Measurements from ENCODE around the gene CACNB2.

The CACNB2 gene

GRCh38 chr10:18476076-18476647, 335.9 kb downstream of the CACNB2 start:
- Histone ChIP-seq H3K79me2 (ENCODE audit: control insufficient read depth, insufficient read depth, low read length, unreplicated experiment) (no peaks in the 10 kb centered on the region), H3K27me3 (ENCODE audit: insufficient read depth, low read length) (no peaks in the 10 kb centered on the region; the same call in 1 of the 2 replicates), H3K4me1 (ENCODE audit: control insufficient read depth, insufficient read depth, low read length, unreplicated experiment) (no peaks in the 10 kb centered on the region), H3K27ac (ENCODE audit: low read depth, low read length) (no peak overlapping the region), H3K36me3 (ENCODE audit: insufficient read depth, low read length) (no peaks in the 10 kb centered on the region), H2AFZ (ENCODE audit: low read length, unreplicated experiment) (no peak overlapping the region), H3K4me3 (ENCODE audit: low read depth, low read length) (no peak overlapping the region)

- Histone ChIP-seq H3K36me3 (ENCODE audit: insufficient read depth, low read length) (no peaks in the 10 kb centered on the region), H3K27ac (ENCODE audit: low read depth, low read length) (no peak overlapping the region), H3K27me3 (ENCODE audit: insufficient read depth, low read length) (no peaks in the 10 kb centered on the region; the same call in 1 of the 2 replicates), H3K79me2 (ENCODE audit: control insufficient read depth, insufficient read depth, low read length, unreplicated experiment) (no peaks in the 10 kb centered on the region), H3K4me3 (ENCODE audit: low read depth, low read length) (no peak overlapping the region), H3K4me1 (ENCODE audit: control insufficient read depth, insufficient read depth, low read length, unreplicated experiment) (no peaks in the 10 kb centered on the region), H2AFZ (ENCODE audit: low read length, unreplicated experiment) (no peak overlapping the region)
Measured at GRCh38 chr10:18478354-18478753, 338.1 kb downstream of the CACNB2 start.

- H2AFZ ChIP-seq (ENCODE audit: low read length, unreplicated experiment): no peak overlapping the region
- H3K4me1 ChIP-seq (ENCODE audit: control insufficient read depth, insufficient read depth, low read length, unreplicated experiment): no peaks in the 10 kb centered on the region
- H3K79me2 ChIP-seq (ENCODE audit: control insufficient read depth, insufficient read depth, low read length, unreplicated experiment): no peaks in the 10 kb centered on the region
- no peaks in the 10 kb centered on the region for H3K27me3 ChIP-seq (ENCODE audit: insufficient read depth, low read length)
- no peak overlapping the region for H3K27ac ChIP-seq (ENCODE audit: low read depth, low read length)
- H3K36me3 ChIP-seq (ENCODE audit: insufficient read depth, low read length): no peaks in the 10 kb centered on the region
- H3K4me3 ChIP-seq (ENCODE audit: low read depth, low read length): no peak overlapping the region
Measured at GRCh38 chr10:18479502-18479901, 339.3 kb downstream of the CACNB2 start.

- Histone ChIP-seq H3K27me3 (ENCODE audit: insufficient read depth, low read length) (no peaks in the 10 kb centered on the region), H3K4me3 (ENCODE audit: low read depth, low read length) (no peak overlapping the region), H3K36me3 (ENCODE audit: insufficient read depth, low read length) (no peaks in the 10 kb centered on the region), H3K27ac (ENCODE audit: low read depth, low read length) (no peak overlapping the region), H2AFZ (ENCODE audit: low read length, unreplicated experiment) (no peak overlapping the region), H3K79me2 (ENCODE audit: control insufficient read depth, insufficient read depth, low read length, unreplicated experiment) (no peaks in the 10 kb centered on the region), H3K4me1 (ENCODE audit: control insufficient read depth, insufficient read depth, low read length, unreplicated experiment) (no peaks in the 10 kb centered on the region)
Measured at GRCh38 chr10:18483516-18484186, 343.4 kb downstream of the CACNB2 start.

GRCh38 chr10:18486438-18486837, 346.2 kb downstream of the CACNB2 start:
- H3K4me1 ChIP-seq (ENCODE audit: control insufficient read depth, insufficient read depth, low read length, unreplicated experiment): no peaks in the 10 kb centered on the region
- no peaks in the 10 kb centered on the region for H3K79me2 ChIP-seq (ENCODE audit: control insufficient read depth, insufficient read depth, low read length, unreplicated experiment)
- no peak overlapping the region for H3K27ac ChIP-seq (ENCODE audit: low read depth, low read length)
- no peak overlapping the region for H3K4me3 ChIP-seq (ENCODE audit: low read depth, low read length)
- H2AFZ ChIP-seq (ENCODE audit: low read length, unreplicated experiment): no peak overlapping the region
- H3K36me3 ChIP-seq (ENCODE audit: insufficient read depth, low read length): no peaks in the 10 kb centered on the region
- H3K27me3 ChIP-seq (ENCODE audit: insufficient read depth, low read length): no peaks in the 10 kb centered on the region

GRCh38 chr10:18490755-18491154, 350.5 kb downstream of the CACNB2 start:
- Histone ChIP-seq H3K27ac (ENCODE audit: low read depth, low read length) (no peak overlapping the region), H2AFZ (ENCODE audit: low read length, unreplicated experiment) (no peak overlapping the region), H3K36me3 (ENCODE audit: insufficient read depth, low read length) (no peaks in the 10 kb centered on the region), H3K79me2 (ENCODE audit: control insufficient read depth, insufficient read depth, low read length, unreplicated experiment) (no peaks in the 10 kb centered on the region), H3K4me1 (ENCODE audit: control insufficient read depth, insufficient read depth, low read length, unreplicated experiment) (no peaks in the 10 kb centered on the region), H3K27me3 (ENCODE audit: insufficient read depth, low read length) (no peaks in the 10 kb centered on the region), H3K4me3 (ENCODE audit: low read depth, low read length) (no peak overlapping the region)

- Histone ChIP-seq H3K27ac (ENCODE audit: low read depth, low read length) (no peak overlapping the region), H2AFZ (ENCODE audit: low read length, unreplicated experiment) (no peak overlapping the region), H3K4me3 (ENCODE audit: low read depth, low read length) (no peak overlapping the region), H3K4me1 (ENCODE audit: control insufficient read depth, insufficient read depth, low read length, unreplicated experiment) (peaks cover 7% of the 10 kb centered on the region), H3K36me3 (ENCODE audit: insufficient read depth, low read length) (no peaks in the 10 kb centered on the region), H3K79me2 (ENCODE audit: control insufficient read depth, insufficient read depth, low read length, unreplicated experiment) (no peaks in the 10 kb centered on the region), H3K27me3 (ENCODE audit: insufficient read depth, low read length) (no peaks in the 10 kb centered on the region)
Measured at GRCh38 chr10:18497806-18498369, 357.7 kb downstream of the CACNB2 start.

GRCh38 chr10:18498998-18499397, 358.8 kb downstream of the CACNB2 start:
- H3K27me3 ChIP-seq (ENCODE audit: insufficient read depth, low read length): no peaks in the 10 kb centered on the region
- H3K36me3 ChIP-seq (ENCODE audit: insufficient read depth, low read length): no peaks in the 10 kb centered on the region
- H3K4me3 ChIP-seq (ENCODE audit: low read depth, low read length): no peak overlapping the region
- H2AFZ ChIP-seq (ENCODE audit: low read length, unreplicated experiment): no peak overlapping the region
- H3K79me2 ChIP-seq (ENCODE audit: control insufficient read depth, insufficient read depth, low read length, unreplicated experiment): no peaks in the 10 kb centered on the region
- no peak overlapping the region for H3K27ac ChIP-seq (ENCODE audit: low read depth, low read length)
- peaks cover 7% of the 10 kb centered on the region for H3K4me1 ChIP-seq (ENCODE audit: control insufficient read depth, insufficient read depth, low read length, unreplicated experiment)

GRCh38 chr10:18500576-18500975, 360.4 kb downstream of the CACNB2 start:
- peaks cover 7% of the 10 kb centered on the region for H3K4me1 ChIP-seq (ENCODE audit: control insufficient read depth, insufficient read depth, low read length, unreplicated experiment)

GRCh38 chr10:18501198-18501597, 361.0 kb downstream of the CACNB2 start:
- H2AFZ ChIP-seq (ENCODE audit: low read length, unreplicated experiment): peak overlapping the region; percentile 44
- no peaks in the 10 kb centered on the region for H3K79me2 ChIP-seq (ENCODE audit: control insufficient read depth, insufficient read depth, low read length, unreplicated experiment)
- no peaks in the 10 kb centered on the region for H3K27me3 ChIP-seq (ENCODE audit: insufficient read depth, low read length)
- H3K4me1 ChIP-seq (ENCODE audit: control insufficient read depth, insufficient read depth, low read length, unreplicated experiment): peaks cover 7% of the 10 kb centered on the region
- 0 out of 2 replicates have a peak overlapping the region, but pooled peaks have one; percentile 10 for H3K27ac ChIP-seq (ENCODE audit: low read depth, low read length)
- no peaks in the 10 kb centered on the region for H3K36me3 ChIP-seq (ENCODE audit: insufficient read depth, low read length)
- H3K4me3 ChIP-seq (ENCODE audit: low read depth, low read length): peak overlapping the region; percentile 57

More at GRCh38 chr10:18500576-18500975, 360.4 kb downstream of the CACNB2 start:
- Histone ChIP-seq H3K4me3 (ENCODE audit: low read depth, low read length) (no peak overlapping the region), H3K27me3 (ENCODE audit: insufficient read depth, low read length) (no peaks in the 10 kb centered on the region), H2AFZ (ENCODE audit: low read length, unreplicated experiment) (no peak overlapping the region), H3K36me3 (ENCODE audit: insufficient read depth, low read length) (no peaks in the 10 kb centered on the region), H3K79me2 (ENCODE audit: control insufficient read depth, insufficient read depth, low read length, unreplicated experiment) (no peaks in the 10 kb centered on the region), H3K27ac (ENCODE audit: low read depth, low read length) (no peak overlapping the region)

- no peak overlapping the region for H3K27ac ChIP-seq (ENCODE audit: low read depth, low read length)
- H3K27me3 ChIP-seq (ENCODE audit: insufficient read depth, low read length): no peaks in the 10 kb centered on the region
Measured at GRCh38 chr10:18501629-18502028, 361.4 kb downstream of the CACNB2 start.

More at GRCh38 chr10:18501629-18502028, 361.4 kb downstream of the CACNB2 start:
- peak overlapping the region; percentile 57 for H3K4me3 ChIP-seq (ENCODE audit: low read depth, low read length)
- no peaks in the 10 kb centered on the region for H3K36me3 ChIP-seq (ENCODE audit: insufficient read depth, low read length)
- H2AFZ ChIP-seq (ENCODE audit: low read length, unreplicated experiment): peak overlapping the region; percentile 44
- H3K4me1 ChIP-seq (ENCODE audit: control insufficient read depth, insufficient read depth, low read length, unreplicated experiment): peaks cover 7% of the 10 kb centered on the region
- H3K79me2 ChIP-seq (ENCODE audit: control insufficient read depth, insufficient read depth, low read length, unreplicated experiment): no peaks in the 10 kb centered on the region
